WTC11 (cell line): ENCODE measurements around the gene CNTNAP2.

Source experiments
- CTCF ChIP-seq: fragments of 200-600 bp; IDR thresholded peaks from 2 replicates; pipeline ENCODE4 v1.8.0; 2022; ENCODE audit warnings: antibody characterized with exemption
- FOXP1 ChIP-seq: sonication (generic); formaldehyde crosslinking; IDR thresholded peaks from 2 replicates; pipeline ENCODE4 v1.8.0; 2022; ENCODE audit warnings: missing genetic modification reagents, mild to moderate bottlenecking, moderate library complexity, borderline replicate concordance
- IRF1 ChIP-seq: sonication (generic); formaldehyde crosslinking; IDR thresholded peaks from 2 replicates; pipeline ENCODE4 v1.8.0; 2023; ENCODE audit warnings: missing genetic modification reagents
- TEAD1 ChIP-seq: sonication (generic); formaldehyde crosslinking; IDR thresholded peaks from 2 replicates; pipeline ENCODE4 v1.8.0; 2022; ENCODE audit warnings: mild to moderate bottlenecking, missing genetic modification reagents
- ZNF263 ChIP-seq: sonication (generic); formaldehyde crosslinking; IDR thresholded peaks from 2 replicates; pipeline ENCODE4 v1.8.1; 2022; ENCODE audit warnings: low read depth, mild to moderate bottlenecking, moderate library complexity, missing genetic modification reagents

DNA sequence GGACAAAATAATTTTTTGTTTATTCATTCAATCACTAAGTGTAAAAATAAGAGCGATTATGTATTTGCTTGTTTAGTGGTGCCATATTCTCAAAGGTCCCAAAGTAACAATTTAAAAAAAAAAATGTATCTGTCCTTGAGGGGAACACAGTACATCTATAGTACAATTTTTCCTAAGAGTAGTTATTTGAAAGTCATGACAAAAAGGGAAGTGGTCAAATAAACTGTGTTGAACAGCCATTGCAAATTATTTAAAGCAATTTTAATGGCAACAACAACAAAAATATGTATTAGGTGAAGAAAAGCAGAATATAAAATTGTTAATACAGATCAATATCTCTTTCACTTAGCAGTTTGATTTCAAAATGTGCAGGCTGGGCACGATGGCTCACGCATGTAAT is 943.5 kb downstream of the CNTNAP2 start:
- TF ChIP-seq TEAD1 (CRISPR knock-in tag): no peak
- TF ChIP-seq FOXP1: no peak
- no peak for TF ChIP-seq CTCF
- no peak for TF ChIP-seq IRF1 (CRISPR knock-in tag)
- no peak for TF ChIP-seq ZNF263 (CRISPR knock-in tag)
